NCI-H1417 (cell line): ENCODE measurements around the gene ENPP4.
"Not testable (repeated sequence)": the region's sequence is repeated elsewhere in the genome, so short reads cannot be mapped to it uniquely, and the experiment has no call there.

Experiments
- DNase-seq, 3 experiments: peaks; one replicate each; lab custom pipeline; 2025; lab: John Stamatoyannopoulos, UW

Gene ENPP4

GRCh38 chr6:46129629-46130511 is at the start of gene ENPP4:
Gene ENPP4 (plus strand): TSS chr6:46129989. CDS start chr6:46139584, 9,595 bp downstream.
- peak; percentile 96 to 98 (median 97) for DNase-seq

GRCh38 chr6:46080111-46080510 is 49.7 kb upstream of the ENPP4 start:
- DNase-seq, result no peak

- DNase-seq, result not testable (repeated sequence)
These were observed 44.1 kb upstream of the ENPP4 start for GRCh38 chr6:46085688-46086087.

- peak; percentile 39 to 76 (median 66) for DNase-seq
These were observed 39.4 kb upstream of the ENPP4 start for GRCh38 chr6:46090115-46091079.

GRCh38 chr6:46091080-46091478 is 38.7 kb upstream of the ENPP4 start:
- DNase-seq, result no peak

GRCh38 chr6:46095251-46095650 is 34.5 kb upstream of the ENPP4 start:
- DNase-seq, result no peak

- DNase-seq, result no peak
These were observed 32.4 kb upstream of the ENPP4 start for GRCh38 chr6:46097366-46097765.

- peak; percentile 22 to 80 (median 53) for DNase-seq
These were observed 31.1 kb upstream of the ENPP4 start for GRCh38 chr6:46098678-46099077.

- DNase-seq, result no peak
These were observed 29.8 kb upstream of the ENPP4 start for GRCh38 chr6:46099952-46100351.

GRCh38 chr6:46102123-46102522 is 27.7 kb upstream of the ENPP4 start:
- DNase-seq, result no peak

- DNase-seq, result peak in 1 of 3 experiments; percentile 11
These were observed 26.2 kb upstream of the ENPP4 start for GRCh38 chr6:46103441-46104115.

- DNase-seq, result no peak
These were observed 25.6 kb upstream of the ENPP4 start for GRCh38 chr6:46104209-46104608.

- DNase-seq, result no peak
These were observed 24.2 kb upstream of the ENPP4 start for GRCh38 chr6:46105568-46105967.

- peak; percentile 72 to 90 (median 77) for DNase-seq
These were observed 16.4 kb upstream of the ENPP4 start for GRCh38 chr6:46113370-46113769.

GRCh38 chr6:46115634-46116033 is 14.2 kb upstream of the ENPP4 start:
- no peak for DNase-seq

GRCh38 chr6:46116289-46116688 is 13.5 kb upstream of the ENPP4 start:
- DNase-seq, result no peak

GRCh38 chr6:46118157-46118556 is 11.6 kb upstream of the ENPP4 start:
- DNase-seq, result no peak

- DNase-seq, result no peak
These were observed 11.0 kb upstream of the ENPP4 start for GRCh38 chr6:46118836-46119235.

GRCh38 chr6:46119679-46120078 is 10.1 kb upstream of the ENPP4 start:
- not testable (repeated sequence) for DNase-seq

GRCh38 chr6:46128476-46128875 is 1.3 kb upstream of the ENPP4 start:
- no peak for DNase-seq

GRCh38 chr6:46129291-46129628 is 529 bp upstream of the ENPP4 start:
- DNase-seq, result no peak

GRCh38 chr6:46130666-46131065 is 877 bp downstream of the ENPP4 start:
- DNase-seq, result peak in 2 of 3 experiments; percentile 35 to 53
